Body of pancreas (tissue), 4 donors: ENCODE data around the gene RPS6KA3. TPM values are rescaled to one million over a fixed set of nuclear protein-coding genes. Genes with fewer than 3 reads are reported as not detected.

Experiments used
- ATAC-seq: fragments of 150-250 bp; one replicate; pipeline ENCODE4 v1.9.1; 2016
- DNase-seq, 4 donors: peaks; one replicate each; pipeline ENCODE4 v3.0.0-alpha.2; 2019
- H3K27ac ChIP-seq, 4 donors: fragments of 200-600 bp; sonication (generic); 1 replicate in 3 of 4; 2 replicates in 1 of 4; pipeline versions ENCODE4 v1.5.1 to v1.6.1; 2016 to 2019; ENCODE audit warnings: mild to moderate bottlenecking in 1 of 4, mixed read lengths in 1 of 4, moderate library complexity in 1 of 4
- H3K27me3 ChIP-seq, 2 donors: fragments of 200-600 bp; sonication (generic); one replicate each; pipeline ENCODE4 v1.6.0; 2016; ENCODE audit warnings: mild to moderate bottlenecking in 1 of 2
- H3K36me3 ChIP-seq, 2 donors: fragments of 200-600 bp; sonication (generic); replicated peaks in 1 of 2; 2 replicates each; pipeline ENCODE4 v1.5.1; 2016; ENCODE audit warnings: low read depth in 2 of 2; ENCODE audit not compliant: insufficient read depth in 1 of 2
- H3K4me1 ChIP-seq: fragments of 200-600 bp; sonication (generic); one replicate; pipeline ENCODE4 v1.6.0; 2016
- H3K4me3 ChIP-seq, 2 donors: fragments of 200-600 bp; sonication (generic); 1 replicate in 1 of 2; 2 replicates in 1 of 2; pipeline ENCODE4 v1.5.1; 2016 to 2019
- H3K9me3 ChIP-seq, 3 donors: fragments of 200-600 bp; sonication (generic); 1 replicate in 2 of 3; 2 replicates in 1 of 3; pipeline ENCODE4 v1.5.1; 2016
- CTCF ChIP-seq, 7 experiments: fragments of 450-650 bp in 4 of 7; fragments of 200-600 bp in 3 of 7; sonication (generic) in 3 of 7; IDR thresholded peaks; one replicate each; pipeline ENCODE4 v1.5.1; 2016 to 2019; ENCODE audit warnings: antibody characterized with exemption in 7 of 7
- POLR2A ChIP-seq, 3 donors: fragments of 450-650 bp; IDR thresholded peaks; one replicate each; pipeline ENCODE4 v1.6.1; 2016; ENCODE audit warnings: antibody characterized with exemption in 3 of 3, mild to moderate bottlenecking in 2 of 3
- WGBS, 2 donors: methylation state at CpG; one replicate each; pipeline ENCODE4 v1.1.5; 2017; 5-methylcytosine and 5-hydroxymethylcytosine counted together
- intact Hi-C: fragments of 100-400 bp; cut with DNase I; formaldehyde crosslinking; loops from one replicate; pipeline ENCODE4 v1.15.1; 2023
- total RNA-seq, 2 donors: library from RNA; depleted of rRNA; stranded (reverse); fragments of >200 nt; gene quantifications; one replicate each; pipeline ENCODE4 v1.1.0, GENCODE V29; 2016

The RPS6KA3 gene
- total RNA-seq, 2 donors from 2014 or later: 16.2 to 27.5 TPM

GRCh38 chrX:20205927-20206708 is 60.6 kb downstream of the RPS6KA3 start:
- 78% methylated on average over 4 of the region's 4 CpGs for WGBS, 2 donors
- H3K4me1 ChIP-seq: no peaks in the 10 kb centered on the region
- H3K27ac ChIP-seq: no peak overlapping the region
- DNase-seq: no peak
- ATAC-seq: no peak
- no peaks in the 10 kb centered on the region for H3K9me3 ChIP-seq
- no peaks in the 10 kb centered on the region for H3K27me3 ChIP-seq
- intact Hi-C loops: no loop called here
- H3K36me3 ChIP-seq: peaks cover 0 to 2% of the 10 kb centered on the region in 2 donors
- no peak overlapping the region for H3K4me3 ChIP-seq
- no peak for TF ChIP-seq CTCF (IDR thresholded peaks at IDR 0.05)
- TF ChIP-seq POLR2A (IDR thresholded peaks at IDR 0.05): no peak

GRCh38 chrX:20204351-20204750 is 62.4 kb downstream of the RPS6KA3 start:
- no peak for DNase-seq
- Histone ChIP-seq H3K27ac (no peak overlapping the region), H3K4me1 (no peaks in the 10 kb centered on the region), H3K27me3 (no peaks in the 10 kb centered on the region), H3K9me3 (no peaks in the 10 kb centered on the region), H3K36me3 (peaks cover 0 to 2% of the 10 kb centered on the region in 2 donors), H3K4me3 (no peak overlapping the region)
- 87 to 95% methylated on average over 6 of the region's 6 CpGs for WGBS, 2 donors
- ATAC-seq: no peak
- intact Hi-C loops: no loop called here
- no peak for TF ChIP-seq CTCF (IDR thresholded peaks at IDR 0.05)
- TF ChIP-seq POLR2A (IDR thresholded peaks at IDR 0.05): no peak

- H3K4me1 ChIP-seq: no peaks in the 10 kb centered on the region
- 84 to 85% methylated on average over 2 of the region's 2 CpGs for WGBS, 2 donors
- TF ChIP-seq CTCF (IDR thresholded peaks at IDR 0.05) (no peak), POLR2A (IDR thresholded peaks at IDR 0.05) (no peak)
- H3K4me3 ChIP-seq: no peak overlapping the region
- H3K36me3 ChIP-seq: no peaks in the 10 kb centered on the region
- no peak for ATAC-seq
- H3K27ac ChIP-seq: no peak overlapping the region
- DNase-seq: no peak
- intact Hi-C loops: no loop called here
- H3K27me3 ChIP-seq: peaks cover 0 to 2% of the 10 kb centered on the region in 2 donors
- no peaks in the 10 kb centered on the region for H3K9me3 ChIP-seq
These were observed 69.0 kb downstream of the RPS6KA3 start for GRCh38 chrX:20197641-20198210.

- no peak for DNase-seq
- intact Hi-C loops: no loop called here
- Histone ChIP-seq H3K9me3 (no peaks in the 10 kb centered on the region), H3K36me3 (no peaks in the 10 kb centered on the region), H3K4me1 (no peaks in the 10 kb centered on the region), H3K4me3 (no peak overlapping the region), H3K27me3 (peaks cover 0 to 3% of the 10 kb centered on the region in 2 donors), H3K27ac (no peak overlapping the region)
- TF ChIP-seq CTCF (IDR thresholded peaks at IDR 0.05) (no peak), POLR2A (IDR thresholded peaks at IDR 0.05) (no peak)
- ATAC-seq: no peak
These were observed 77.5 kb downstream of the RPS6KA3 start for GRCh38 chrX:20189171-20189570.
